GM12892 (cell line): ENCODE measurements around the gene FCRLB.

ENCODE experiments used
- POLR2A ChIP-seq: IDR thresholded peaks from 2 replicates; pipeline ENCODE4 v1.6.1; 2011; ENCODE audit warnings: low read depth, low read length, control low read depth
- POLR2AphosphoS5 ChIP-seq: IDR thresholded peaks from 2 replicates; pipeline ENCODE4 v1.6.1; 2011; ENCODE audit warnings: low read depth, low read length, control low read depth
- TAF1 ChIP-seq: IDR thresholded peaks from 2 replicates; pipeline ENCODE4 v1.6.1; 2011; ENCODE audit warnings: low read depth, mild to moderate bottlenecking, control low read depth, low read length, borderline replicate concordance

GRCh38 chr1:161676958-161677689 is 44.2 kb upstream of the FCRLB start:
- no peak for TF ChIP-seq TAF1
- no peak for TF ChIP-seq POLR2AphosphoS5
- TF ChIP-seq POLR2A, result no peak
